ENCODE measurements around the gene DCUN1D1. TPM values are rescaled to one million over a fixed set of nuclear protein-coding genes. Genes with fewer than 3 reads are reported as not detected.

The DCUN1D1 gene
- 27.4 and 40.7 TPM in 2 replicates for total RNA-seq

DNA sequence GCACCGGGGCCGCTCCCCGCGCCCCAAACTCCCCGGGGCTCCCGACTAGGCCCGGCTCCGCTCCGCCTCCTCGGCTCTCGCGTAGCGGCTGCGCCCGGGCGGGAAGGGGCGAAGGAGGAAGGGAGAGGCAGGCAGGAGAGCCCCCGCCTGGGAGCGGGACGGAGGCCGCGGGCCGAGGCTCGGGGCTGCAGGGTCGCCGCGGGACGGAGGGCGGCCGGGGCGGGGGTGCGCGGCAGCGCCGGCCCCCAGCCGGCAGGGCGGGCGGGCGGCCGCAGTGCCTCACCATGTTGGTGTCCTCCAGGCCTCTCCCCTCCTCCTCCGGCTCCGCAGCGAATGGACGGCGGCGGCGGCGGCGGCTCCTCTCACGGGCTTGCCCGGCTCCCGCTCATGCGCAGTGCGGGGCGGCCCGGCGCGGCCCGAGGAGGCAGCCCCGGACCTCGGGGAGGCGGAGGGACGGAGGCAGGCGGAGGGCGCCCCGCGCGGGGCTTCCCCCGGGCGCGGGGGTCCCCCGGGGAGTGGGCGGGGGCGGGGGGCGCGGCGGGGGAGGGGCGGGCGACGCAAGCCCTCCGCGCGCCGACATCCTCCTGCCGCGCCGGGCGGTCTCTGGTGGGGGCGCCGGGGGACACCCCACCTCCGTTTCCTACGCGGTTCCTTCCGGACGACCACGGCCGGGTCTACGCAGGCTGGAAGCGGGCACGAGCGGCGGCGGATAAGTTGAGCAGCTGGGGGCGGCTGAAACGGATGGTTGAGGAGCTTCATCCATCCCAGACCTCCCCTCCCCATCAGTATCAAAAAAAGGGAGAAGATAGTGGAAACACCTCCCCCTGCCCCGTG lies at the start of gene DCUN1D1:
Gene DCUN1D1, minus strand, starts transcription at position 335 of the 834 bp plus-strand sequence. Its CDS starts 49 bp downstream, at position 286.

Other genes with a start within 250 kb of the DCUN1D1 start
- gene ATP11B, start 187.0 kb downstream of the DCUN1D1 start, total RNA-seq = 71.6 and 95.5 TPM in 2 replicates
- gene MCCC1, start 119.0 kb upstream of the DCUN1D1 start, total RNA-seq = 23.9 and 24.1 TPM in 2 replicates
- gene LAMP3, start 182.2 kb upstream of the DCUN1D1 start, total RNA-seq = 0.36 and 0.59 TPM in 2 replicates

Measured in smooth muscle cell of the pulmonary artery (primary cell).